Activated naive CD8-positive, alpha-beta T cell treated with anti-CD3 and anti-CD28 coated beads for 36 hours (primary cell): ENCODE results near the gene SLFN5. TPM values are rescaled to one million over a fixed set of nuclear protein-coding genes. Genes with fewer than 3 reads are reported as not detected.

Experiments used
- total RNA-seq, 2 experiments: library from RNA; stranded (reverse); gene quantifications; one replicate each; pipeline ENCODE4 v1.2.3, GENCODE V29; 2021

SLFN5 gene
- total RNA-seq, 2 experiments from 2014 or later: 33.9 to 37.9 TPM

Other genes with a start within 250 kb of the SLFN5 start
- 10 to 100 TPM in 1 of 2 experiments, 1 to 10 TPM in 1; 9.6 to 10.3 TPM for gene RFFL, start 179.4 kb upstream of the SLFN5 start, total RNA-seq
- gene RAD51D, start 123.2 kb upstream of the SLFN5 start, total RNA-seq: 10 to 100 TPM; 25.8 to 30.8 TPM
- gene FNDC8, start 121.5 kb upstream of the SLFN5 start, total RNA-seq: not detected
- 10 to 100 TPM; 59.9 to 61.8 TPM for gene NLE1, start 100.8 kb upstream of the SLFN5 start, total RNA-seq
- under 1 TPM; 0.06 to 0.10 TPM for gene UNC45B, start 95.3 kb upstream of the SLFN5 start, total RNA-seq
- gene SLC35G3, start 48.7 kb upstream of the SLFN5 start, total RNA-seq: not detected
- gene SLFN11, start 130.5 kb downstream of the SLFN5 start, total RNA-seq: 10 to 100 TPM; 35.6 to 37.9 TPM
- 1 to 10 TPM; 6.0 to 8.6 TPM for gene SLFN12, start 189.4 kb downstream of the SLFN5 start, total RNA-seq
- gene SLFN13, start 205.7 kb downstream of the SLFN5 start, total RNA-seq: 10 to 100 TPM; 22.0 to 22.1 TPM